A673 (cell line): ENCODE results near the gene IRGC.

Experiments used
- EZH2 ChIP-seq: fragments of 200-600 bp; sonication (generic); IDR thresholded peaks from 2 replicates; pipeline ENCODE4 v1.6.1; 2017; ENCODE audit warnings: borderline replicate concordance, low read depth, mild to moderate bottlenecking, mixed read lengths, antibody characterized with exemption, low read length; ENCODE audit not compliant: poor library complexity, severe bottlenecking
- TF ChIP-seq, protein P1 (sequence below): fragments of 300-800, 200-600 bp; sonication (generic); conservative IDR thresholded peaks from 2 replicates; pipeline ENCODE4 v1.5.1; 2017; ENCODE audit warnings: low read depth, mild to moderate bottlenecking, antibody characterized with exemption, low read length, moderate library complexity, mixed read lengths

DNA sequence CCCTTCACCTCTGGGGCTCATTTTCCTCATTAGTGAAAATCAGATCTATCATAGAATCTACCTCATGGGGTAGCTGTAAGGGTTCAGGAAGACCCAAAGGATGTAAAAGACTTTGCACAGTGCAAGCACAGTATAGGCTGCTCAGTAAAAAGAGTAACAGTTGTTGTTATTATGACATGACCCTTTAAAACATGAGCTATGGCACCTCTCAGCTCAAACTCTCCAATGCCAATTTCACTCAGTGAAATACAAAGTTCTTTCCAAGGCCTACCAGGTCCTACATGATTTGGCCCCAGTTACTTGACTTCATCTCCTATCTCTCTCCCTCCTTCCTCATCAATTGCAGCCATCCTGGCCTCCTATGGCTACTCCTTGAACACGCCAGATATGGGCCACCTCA, 34.0 kb downstream of the IRGC start:
- TF ChIP-seq, protein P1, sequence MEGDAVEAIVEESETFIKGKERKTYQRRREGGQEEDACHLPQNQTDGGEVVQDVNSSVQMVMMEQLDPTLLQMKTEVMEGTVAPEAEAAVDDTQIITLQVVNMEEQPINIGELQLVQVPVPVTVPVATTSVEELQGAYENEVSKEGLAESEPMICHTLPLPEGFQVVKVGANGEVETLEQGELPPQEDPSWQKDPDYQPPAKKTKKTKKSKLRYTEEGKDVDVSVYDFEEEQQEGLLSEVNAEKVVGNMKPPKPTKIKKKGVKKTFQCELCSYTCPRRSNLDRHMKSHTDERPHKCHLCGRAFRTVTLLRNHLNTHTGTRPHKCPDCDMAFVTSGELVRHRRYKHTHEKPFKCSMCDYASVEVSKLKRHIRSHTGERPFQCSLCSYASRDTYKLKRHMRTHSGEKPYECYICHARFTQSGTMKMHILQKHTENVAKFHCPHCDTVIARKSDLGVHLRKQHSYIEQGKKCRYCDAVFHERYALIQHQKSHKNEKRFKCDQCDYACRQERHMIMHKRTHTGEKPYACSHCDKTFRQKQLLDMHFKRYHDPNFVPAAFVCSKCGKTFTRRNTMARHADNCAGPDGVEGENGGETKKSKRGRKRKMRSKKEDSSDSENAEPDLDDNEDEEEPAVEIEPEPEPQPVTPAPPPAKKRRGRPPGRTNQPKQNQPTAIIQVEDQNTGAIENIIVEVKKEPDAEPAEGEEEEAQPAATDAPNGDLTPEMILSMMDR = no peak
- TF ChIP-seq EZH2 = no peak
